Measurements from ENCODE around the gene TRPV6.

Gene TRPV6

DNA sequence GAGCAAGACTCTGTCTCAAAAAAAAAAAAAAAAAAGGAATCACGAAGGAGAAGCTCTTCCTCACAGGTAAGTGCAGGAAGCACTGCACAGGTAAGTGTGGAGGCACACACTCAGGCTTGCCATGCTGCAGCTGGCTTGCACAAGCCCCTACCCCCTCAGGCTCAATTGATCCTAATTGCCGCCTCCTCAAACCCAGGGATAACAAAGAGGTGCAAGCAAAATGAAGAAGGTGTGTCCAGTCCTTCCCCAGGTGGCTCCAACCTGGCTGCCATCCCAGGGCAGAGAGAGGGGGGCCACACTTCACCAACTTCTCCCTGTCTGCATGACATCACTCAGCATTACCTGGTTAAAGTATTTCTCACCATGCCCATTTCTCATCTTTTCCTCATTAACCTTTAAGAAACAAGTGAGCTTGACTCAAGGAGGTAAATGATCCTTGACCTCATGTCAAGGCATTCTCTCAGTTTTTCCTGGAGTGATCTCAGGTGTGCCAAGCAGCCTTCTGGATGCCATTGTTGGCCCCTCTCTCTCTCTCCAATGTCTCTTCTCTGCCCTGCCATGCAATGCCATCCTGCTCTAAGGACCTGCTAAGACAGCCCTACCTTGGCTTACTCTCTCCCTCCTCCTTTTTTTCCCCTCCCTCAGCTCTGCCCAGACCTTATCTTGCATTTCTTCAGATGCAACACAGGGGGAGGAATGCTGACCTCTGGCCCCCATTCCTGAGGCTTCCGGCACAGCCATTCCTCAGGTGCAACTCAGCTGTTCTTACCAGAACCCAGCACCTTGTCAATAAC lies 13.0 kb upstream of the TRPV6 start:
- in situ Hi-C loops (cut with HindIII; ENCODE audit: low pct_ligation_motif_present, low sequenced_read_pairs), result no loop called here
- no peaks in the 10 kb centered on the region for H3K36me3 ChIP-seq (replicated peaks)
- H3K27ac ChIP-seq, result no peak overlapping the region
- DNase-seq, result no peak
- H3K27me3 ChIP-seq (replicated peaks), result peaks cover 5% of the 10 kb centered on the region
- no peak overlapping the region for H3K4me3 ChIP-seq (ENCODE audit: low read depth, low read length)
- TF ChIP-seq, protein P1, sequence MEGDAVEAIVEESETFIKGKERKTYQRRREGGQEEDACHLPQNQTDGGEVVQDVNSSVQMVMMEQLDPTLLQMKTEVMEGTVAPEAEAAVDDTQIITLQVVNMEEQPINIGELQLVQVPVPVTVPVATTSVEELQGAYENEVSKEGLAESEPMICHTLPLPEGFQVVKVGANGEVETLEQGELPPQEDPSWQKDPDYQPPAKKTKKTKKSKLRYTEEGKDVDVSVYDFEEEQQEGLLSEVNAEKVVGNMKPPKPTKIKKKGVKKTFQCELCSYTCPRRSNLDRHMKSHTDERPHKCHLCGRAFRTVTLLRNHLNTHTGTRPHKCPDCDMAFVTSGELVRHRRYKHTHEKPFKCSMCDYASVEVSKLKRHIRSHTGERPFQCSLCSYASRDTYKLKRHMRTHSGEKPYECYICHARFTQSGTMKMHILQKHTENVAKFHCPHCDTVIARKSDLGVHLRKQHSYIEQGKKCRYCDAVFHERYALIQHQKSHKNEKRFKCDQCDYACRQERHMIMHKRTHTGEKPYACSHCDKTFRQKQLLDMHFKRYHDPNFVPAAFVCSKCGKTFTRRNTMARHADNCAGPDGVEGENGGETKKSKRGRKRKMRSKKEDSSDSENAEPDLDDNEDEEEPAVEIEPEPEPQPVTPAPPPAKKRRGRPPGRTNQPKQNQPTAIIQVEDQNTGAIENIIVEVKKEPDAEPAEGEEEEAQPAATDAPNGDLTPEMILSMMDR (IDR thresholded peaks at IDR 0.05; ENCODE audit: low read depth, low read length, missing control alignments), result no peak

DNA sequence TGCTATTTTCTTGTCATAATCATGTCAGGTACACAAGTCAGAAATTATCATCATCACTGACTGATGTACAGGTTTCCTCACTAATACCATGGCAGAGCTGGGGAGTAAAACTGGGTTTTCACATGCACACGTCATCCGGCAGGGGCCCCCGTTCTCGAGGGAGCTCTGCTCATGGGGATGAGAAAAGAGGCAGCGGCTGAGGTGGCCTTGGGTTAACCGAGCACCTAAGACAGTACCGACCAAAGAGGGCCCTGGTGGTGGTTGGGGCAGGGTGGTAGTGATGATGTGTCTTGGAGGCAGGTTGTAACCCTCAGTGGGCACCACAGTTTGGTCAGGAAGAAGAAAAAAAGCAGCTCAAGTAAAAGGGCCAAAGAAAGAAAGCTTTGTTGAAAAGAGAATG lies 12.1 kb upstream of the TRPV6 start:
- no peak overlapping the region for H3K27ac ChIP-seq
- H3K27me3 ChIP-seq (replicated peaks), result peaks cover 5% of the 10 kb centered on the region
- TF ChIP-seq, protein P1 (IDR thresholded peaks at IDR 0.05; ENCODE audit: low read depth, low read length, missing control alignments), result no peak
- no peaks in the 10 kb centered on the region for H3K36me3 ChIP-seq (replicated peaks)
- no peak for DNase-seq
- in situ Hi-C loops (cut with HindIII; ENCODE audit: low pct_ligation_motif_present, low sequenced_read_pairs), result no loop called here
- no peak overlapping the region for H3K4me3 ChIP-seq (ENCODE audit: low read depth, low read length)

DNA sequence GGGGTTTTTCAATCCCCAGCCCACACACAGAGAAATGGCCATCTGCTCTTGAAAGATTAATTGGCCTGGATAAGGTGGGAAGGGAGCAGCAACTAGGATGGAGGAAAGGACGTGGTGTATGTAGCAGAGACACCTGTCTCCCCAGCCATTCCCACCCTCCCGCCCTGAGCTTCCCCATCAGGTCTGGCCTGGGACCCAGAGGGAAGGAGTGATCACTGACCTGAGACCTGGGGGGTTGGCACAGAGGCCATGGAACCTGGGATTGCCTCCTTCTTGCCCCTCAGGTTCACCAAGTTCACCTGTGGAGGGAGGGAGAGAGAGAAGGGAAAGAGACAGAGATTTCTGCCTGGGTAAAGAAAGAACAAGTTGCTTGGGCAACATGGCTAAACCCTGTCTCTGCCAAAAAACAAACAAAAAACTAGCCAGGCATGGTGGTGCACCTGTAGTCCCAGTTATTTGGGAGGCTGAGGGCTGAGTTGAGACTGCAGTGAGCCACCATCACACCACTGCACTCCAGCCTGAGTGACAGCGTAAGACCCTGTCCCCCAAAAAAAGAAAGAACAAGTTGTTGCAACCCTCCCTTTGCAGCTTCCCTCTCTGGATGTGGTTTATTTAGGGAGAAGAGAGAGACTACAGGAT lies 11.3 kb upstream of the TRPV6 start:
- Histone ChIP-seq H3K36me3 (replicated peaks) (no peaks in the 10 kb centered on the region), H3K4me3 (ENCODE audit: low read depth, low read length) (no peak overlapping the region), H3K27me3 (replicated peaks) (peaks cover 5% of the 10 kb centered on the region), H3K27ac (no peak overlapping the region)
- in situ Hi-C loops (cut with HindIII; ENCODE audit: low pct_ligation_motif_present, low sequenced_read_pairs), result no loop called here
- DNase-seq, result no peak
- TF ChIP-seq, protein P1 (IDR thresholded peaks at IDR 0.05; ENCODE audit: low read depth, low read length, missing control alignments), result no peak

DNA sequence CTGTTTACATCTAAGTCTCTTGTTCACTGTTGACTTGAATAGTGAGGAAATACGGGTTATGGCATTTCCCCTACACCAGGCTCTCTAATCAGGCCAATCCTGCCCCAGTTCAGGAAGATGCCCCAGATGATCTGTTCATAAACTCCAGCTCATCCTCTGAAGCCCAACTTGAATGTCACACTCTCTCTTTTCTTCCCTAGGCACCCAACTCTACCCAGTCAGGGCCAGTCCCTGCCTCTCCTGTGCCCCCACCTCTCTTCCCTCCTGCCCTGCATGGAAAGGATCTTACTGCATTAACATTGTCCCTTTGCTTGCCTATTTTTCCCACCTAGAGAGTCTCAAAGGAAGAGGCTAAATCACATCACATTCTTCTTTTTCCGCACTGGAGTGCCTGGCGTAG lies 10.6 kb upstream of the TRPV6 start:
- Histone ChIP-seq H3K27me3 (replicated peaks) (peaks cover 5% of the 10 kb centered on the region), H3K36me3 (replicated peaks) (no peaks in the 10 kb centered on the region), H3K4me3 (ENCODE audit: low read depth, low read length) (no peak overlapping the region), H3K27ac (no peak overlapping the region)
- in situ Hi-C loops (cut with HindIII; ENCODE audit: low pct_ligation_motif_present, low sequenced_read_pairs), result no loop called here
- no peak for DNase-seq
- TF ChIP-seq, protein P1 (IDR thresholded peaks at IDR 0.05; ENCODE audit: low read depth, low read length, missing control alignments), result no peak

DNA sequence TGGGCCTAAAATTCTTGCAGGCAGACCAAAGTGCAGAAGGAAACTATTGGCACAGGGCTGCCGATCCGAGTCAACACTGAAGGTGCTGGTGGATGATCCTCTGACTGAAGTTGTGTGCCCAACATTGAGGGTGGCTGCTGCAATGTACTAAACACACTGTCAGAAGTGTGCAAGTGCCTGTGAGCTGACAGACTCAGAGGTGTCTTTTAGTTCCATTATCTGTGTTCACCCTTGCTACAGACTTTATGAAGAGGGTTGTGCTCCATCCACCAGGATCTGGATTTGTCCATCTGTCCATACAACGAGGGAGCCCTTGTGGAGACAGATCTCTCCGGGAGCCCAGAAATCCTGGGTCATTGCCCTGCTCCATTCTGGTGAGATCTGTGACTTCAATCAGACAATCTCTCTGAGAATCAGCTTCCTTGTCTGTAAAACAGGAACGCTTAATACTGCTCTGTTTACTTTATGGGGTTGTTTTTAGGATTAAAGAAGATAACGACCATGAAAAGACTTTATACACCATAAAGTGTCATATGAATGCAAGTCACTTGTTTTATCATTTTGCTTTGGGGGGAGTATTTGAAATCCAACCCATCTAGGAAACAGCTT lies 9.5 kb upstream of the TRPV6 start:
- in situ Hi-C loops (cut with HindIII; ENCODE audit: low pct_ligation_motif_present, low sequenced_read_pairs), result no loop called here
- DNase-seq, result no peak
- no peak overlapping the region for H3K27ac ChIP-seq
- H3K36me3 ChIP-seq (replicated peaks), result no peaks in the 10 kb centered on the region
- H3K27me3 ChIP-seq (replicated peaks), result peaks cover 5% of the 10 kb centered on the region
- TF ChIP-seq, protein P1 (IDR thresholded peaks at IDR 0.05; ENCODE audit: low read depth, low read length, missing control alignments), result no peak
- no peak overlapping the region for H3K4me3 ChIP-seq (ENCODE audit: low read depth, low read length)
